Esophagus squamous epithelium (tissue), 5 donors: ENCODE results near the gene MLLT1. TPM values are rescaled to one million over a fixed set of nuclear protein-coding genes. Genes with fewer than 3 reads are reported as not detected.

Source experiments
- DNase-seq: peaks from one replicate; lab custom pipeline; 2025; lab: John Stamatoyannopoulos, UW
- H3K27ac ChIP-seq, 4 donors: fragments of 200-600 bp; sonication (generic); one replicate each; pipeline ENCODE4 v1.5.1; 2016 to 2019; ENCODE audit warnings: mild to moderate bottlenecking in 1 of 4
- H3K27me3 ChIP-seq, 4 donors: fragments of 200-600 bp; sonication (generic); 1 replicate in 3 of 4; 2 replicates in 1 of 4; pipeline versions ENCODE4 v1.5.1 to v1.6.0; 2017 to 2021; ENCODE audit warnings: antibody characterized with exemption in 1 of 4
- H3K36me3 ChIP-seq, 3 donors: fragments of 200-600 bp; sonication (generic); one replicate each; pipeline ENCODE4 v1.5.1; 2016 to 2019
- H3K4me1 ChIP-seq, 3 donors: fragments of 200-600 bp; sonication (generic); one replicate each; pipeline ENCODE4 v1.5.1; 2017 to 2019
- H3K4me3 ChIP-seq, 4 donors: fragments of 200-600 bp; sonication (generic); 1 replicate in 3 of 4; 2 replicates in 1 of 4; pipeline ENCODE4 v1.5.1; 2016 to 2019; ENCODE audit warnings: mild to moderate bottlenecking in 2 of 4, moderate library complexity in 1 of 4
- H3K9me3 ChIP-seq, 3 donors: fragments of 200-600 bp; sonication (generic); one replicate each; pipeline ENCODE4 v1.5.1; 2016 to 2019
- CTCF ChIP-seq, 6 experiments: fragments of 450-650 bp in 4 of 6; fragments of 200-600 bp in 2 of 6; sonication (generic) in 2 of 6; IDR thresholded peaks; one replicate each; pipeline ENCODE4 v1.5.1; 2016 to 2019; ENCODE audit warnings: antibody characterized with exemption in 6 of 6, mild to moderate bottlenecking in 4 of 6, moderate library complexity in 4 of 6
- POLR2A ChIP-seq, 4 donors: fragments of 450-650 bp; IDR thresholded peaks; one replicate each; pipeline ENCODE4 v1.6.1; 2017; ENCODE audit warnings: antibody characterized with exemption in 4 of 4, mild to moderate bottlenecking in 4 of 4, moderate library complexity in 3 of 4
- WGBS, 2 donors: methylation state at CpG; one replicate each; pipeline ENCODE4 v1.1.5; 2018; 5-methylcytosine and 5-hydroxymethylcytosine counted together
- intact Hi-C: fragments of 100-400 bp; cut with DNase I; formaldehyde crosslinking; loops from one replicate; pipeline ENCODE4 v1.15.0; 2022
- total RNA-seq, 4 donors: library from RNA; depleted of rRNA; stranded (reverse); fragments of >200 nt; gene quantifications; one replicate each; pipeline ENCODE4 v1.1.0, GENCODE V29; 2016
- donor health status: DM: yes; HTN: yes; CAD: no.

The MLLT1 gene
- total RNA-seq, 4 donors from 2014 or later, result 10.3 to 20.1 (median 12.7) TPM

DNA sequence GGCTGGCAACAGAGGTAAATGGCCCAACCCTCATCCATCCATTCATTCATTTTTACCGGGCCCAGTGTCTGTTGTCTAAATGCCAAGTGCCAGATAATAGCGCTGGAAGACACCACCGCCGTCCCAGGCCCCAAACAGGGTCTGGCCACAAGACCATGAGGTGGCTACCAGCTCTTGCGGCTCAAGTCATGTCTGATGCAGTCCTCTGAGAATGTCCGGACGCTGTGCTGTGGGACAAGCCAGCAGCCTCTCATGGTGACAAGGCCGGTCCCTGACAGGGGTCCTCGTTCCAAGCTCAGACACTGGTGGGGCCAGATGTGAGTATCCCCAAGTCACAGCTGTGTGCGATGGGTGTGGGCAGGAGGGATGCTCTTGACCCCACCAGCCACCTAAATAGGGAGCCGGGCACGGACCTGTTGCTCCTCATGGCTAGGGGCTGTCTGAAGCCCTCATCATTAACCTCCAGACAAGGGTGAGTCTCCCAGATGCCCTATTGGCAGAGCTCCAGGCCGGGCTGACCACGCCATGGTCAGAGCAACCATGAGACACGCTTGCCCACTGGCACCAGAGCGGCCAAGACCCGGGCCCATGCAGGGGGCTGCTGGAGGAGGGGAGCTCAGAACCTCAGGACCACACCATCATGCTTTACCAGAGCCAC lies 58.4 kb downstream of the MLLT1 start:
- H3K4me1 ChIP-seq, result peaks cover 47 to 79% (median 54%) of the 10 kb centered on the region in 3 donors
- no peaks in the 10 kb centered on the region for H3K9me3 ChIP-seq
- H3K27me3 ChIP-seq, result no peaks in the 10 kb centered on the region
- peaks cover 14 to 76% (median 16%) of the 10 kb centered on the region in 3 donors for H3K36me3 ChIP-seq
- intact Hi-C loops, result no loop called here
- DNase-seq, result no peak
- H3K4me3 ChIP-seq, result no peak overlapping the region
- H3K27ac ChIP-seq, result no peak overlapping the region
- 100% methylated on average over 2 of the region's 17 CpGs; no CpG with 5 or more reads in 1 of the 2 donors for WGBS, 2 donors
- TF ChIP-seq CTCF (IDR thresholded peaks at IDR 0.05) (no peak), POLR2A (IDR thresholded peaks at IDR 0.05) (no peak)

DNA sequence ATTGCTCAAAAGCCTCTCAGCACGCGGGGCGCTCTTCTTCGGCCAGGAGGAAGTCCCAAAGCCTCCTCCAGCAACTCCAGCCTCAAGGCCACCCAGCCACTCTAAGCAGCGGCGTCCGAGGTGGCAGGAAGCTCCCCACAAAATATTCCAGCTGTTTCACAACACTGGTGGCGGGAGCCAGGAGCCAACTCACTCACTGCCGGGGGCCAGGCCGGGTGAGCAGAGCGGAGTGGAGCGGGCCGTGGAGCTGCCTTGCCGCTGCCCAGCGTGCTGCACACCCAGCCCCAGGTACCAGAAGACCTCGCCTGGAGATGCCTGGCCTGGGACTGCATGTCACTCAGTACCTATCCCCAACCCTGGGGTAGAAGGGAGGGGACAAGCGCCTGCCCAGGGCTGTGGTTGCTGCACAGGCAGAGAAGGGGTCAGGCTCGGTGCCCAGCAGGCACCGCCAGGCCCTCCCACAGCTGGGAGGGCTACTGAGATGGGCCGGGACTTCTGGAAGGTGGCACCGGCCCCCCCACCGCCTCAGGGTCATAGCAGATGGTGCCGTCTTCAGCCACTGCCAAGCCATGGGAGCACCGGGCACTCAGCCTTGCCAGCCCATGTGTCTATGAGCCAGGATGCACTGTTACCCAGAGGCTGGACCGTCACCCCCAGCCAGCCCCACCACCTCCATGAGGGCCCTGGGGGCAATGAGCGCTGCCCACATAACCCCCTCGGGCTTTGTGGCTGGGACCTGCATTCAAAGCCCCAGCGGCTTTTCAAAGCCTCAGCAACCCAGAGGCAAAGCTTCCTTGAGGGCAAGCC lies 59.2 kb downstream of the MLLT1 start:
- TF ChIP-seq CTCF (IDR thresholded peaks at IDR 0.05), result no peak
- no peak for TF ChIP-seq POLR2A (IDR thresholded peaks at IDR 0.05)
- Histone ChIP-seq H3K4me1 (peaks cover 47 to 79% (median 54%) of the 10 kb centered on the region in 3 donors), H3K4me3 (no peak overlapping the region), H3K27me3 (no peaks in the 10 kb centered on the region), H3K36me3 (peaks cover 6 to 76% (median 12%) of the 10 kb centered on the region in 3 donors), H3K27ac (peak overlapping the region; percentile 11 to 58 (median 36)), H3K9me3 (no peaks in the 10 kb centered on the region)
- WGBS, 2 donors, result 40 to 41% methylated on average over 2 to 4 of the region's 28 CpGs
- intact Hi-C loops, result no loop called here
- DNase-seq, result no peak

GRCh38 chr19:6219586-6220290 lies 60.0 kb downstream of the MLLT1 start:
- DNase-seq, result no peak
- Histone ChIP-seq H3K4me3 (no peak overlapping the region), H3K27me3 (no peaks in the 10 kb centered on the region), H3K9me3 (no peaks in the 10 kb centered on the region), H3K27ac (peak overlapping the region; percentile 11 to 58 (median 36)), H3K4me1 (peaks cover 47 to 79% (median 54%) of the 10 kb centered on the region in 3 donors), H3K36me3 (peaks cover 6 to 76% (median 14%) of the 10 kb centered on the region in 3 donors)
- TF ChIP-seq CTCF (IDR thresholded peaks at IDR 0.05) (no peak), POLR2A (IDR thresholded peaks at IDR 0.05) (no peak)
- WGBS, 2 donors, result 72 to 73% methylated on average over 4 to 13 of the region's 24 CpGs
- intact Hi-C loops, result loop anchor here (5.0 kb wide), 1 partner anchor 83 kb away; no protein-coding TSS in a partner anchor

GRCh38 chr19:6219147-6219525 lies 60.6 kb downstream of the MLLT1 start:
- peaks cover 6 to 72% (median 14%) of the 10 kb centered on the region in 3 donors for H3K36me3 ChIP-seq
- no peak overlapping the region for H3K4me3 ChIP-seq
- no peaks in the 10 kb centered on the region for H3K9me3 ChIP-seq
- H3K4me1 ChIP-seq, result peaks cover 47 to 77% (median 54%) of the 10 kb centered on the region in 3 donors
- TF ChIP-seq CTCF (IDR thresholded peaks at IDR 0.05) (no peak), POLR2A (IDR thresholded peaks at IDR 0.05) (no peak)
- DNase-seq, result no peak
- peak overlapping the region in 3 of 4 donors; percentile 31 to 45 (median 35) for H3K27ac ChIP-seq
- no peaks in the 10 kb centered on the region for H3K27me3 ChIP-seq
- WGBS, 2 donors, result 90% methylated on average over 2 of the region's 8 CpGs; no CpG with 5 or more reads in 1 of the 2 donors
- intact Hi-C loops, result loop anchor here (5.0 kb wide), 1 partner anchor 83 kb away; no protein-coding TSS in a partner anchor
